ENCODE measurements around the gene SERPINA4. TPM values are rescaled to one million over a fixed set of nuclear protein-coding genes. Genes with fewer than 3 reads are reported as not detected.

Gene SERPINA4
- total RNA-seq, 3 donors from 2014 or later (not counting 1 experiment from before 2014, with no cell fraction given): not detected

DNA sequence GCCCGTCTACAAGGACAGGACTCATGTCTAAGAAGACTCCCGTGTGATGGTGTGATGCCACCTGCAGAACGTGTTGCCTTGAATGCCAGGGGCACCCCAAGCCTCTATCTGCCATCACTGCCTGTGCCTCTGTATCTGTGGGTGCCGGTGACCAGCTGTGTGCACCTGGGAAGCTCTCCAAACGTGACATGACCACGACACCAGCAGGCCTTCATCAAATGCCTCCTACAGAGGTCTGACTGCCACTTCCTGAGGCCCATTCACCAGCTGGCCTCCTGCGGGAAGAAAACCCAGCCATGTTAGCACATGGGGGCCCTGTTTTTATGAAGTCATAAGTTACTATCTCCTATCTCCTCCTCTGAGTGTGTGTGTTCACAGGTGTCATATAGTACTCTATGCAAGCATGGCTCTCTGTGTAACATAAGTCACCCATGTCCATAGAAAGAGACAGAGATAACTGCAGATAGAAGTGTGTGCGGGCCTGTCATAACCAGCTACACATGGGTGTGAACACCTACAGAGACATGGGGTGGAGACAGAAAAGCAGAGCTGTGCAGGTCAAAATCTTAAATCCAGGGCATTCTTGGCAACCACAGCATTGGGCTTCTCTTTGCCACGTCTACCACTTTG, 18.3 kb upstream of the SERPINA4 start:
- peaks cover 2% of the 10 kb centered on the region for H3K27me3 ChIP-seq (ENCODE audit: control insufficient read depth, insufficient read depth, low read length)
- no peaks in the 10 kb centered on the region for H3K4me1 ChIP-seq (ENCODE audit: control insufficient read depth, insufficient read depth, low read length)
- H3K9me3 ChIP-seq (ENCODE audit: control insufficient read depth, insufficient read depth, low read length): no peaks in the 10 kb centered on the region
- H3K36me3 Mint-ChIP-seq: no peaks in the 10 kb centered on the region
- no peak overlapping the region for H3K27ac ChIP-seq (ENCODE audit: low read length)
- H3K9me3 Mint-ChIP-seq: no peaks in the 10 kb centered on the region
- ATAC-seq: no peak
- no peak overlapping the region for H3K4me3 ChIP-seq (ENCODE audit: low read length)
- no peak for DNase-seq
- no peaks in the 10 kb centered on the region for H3K36me3 ChIP-seq (ENCODE audit: control insufficient read depth, insufficient read depth, low read length)
- no peak overlapping the region for H3K4me3 Mint-ChIP-seq
- TF ChIP-seq, protein P1, sequence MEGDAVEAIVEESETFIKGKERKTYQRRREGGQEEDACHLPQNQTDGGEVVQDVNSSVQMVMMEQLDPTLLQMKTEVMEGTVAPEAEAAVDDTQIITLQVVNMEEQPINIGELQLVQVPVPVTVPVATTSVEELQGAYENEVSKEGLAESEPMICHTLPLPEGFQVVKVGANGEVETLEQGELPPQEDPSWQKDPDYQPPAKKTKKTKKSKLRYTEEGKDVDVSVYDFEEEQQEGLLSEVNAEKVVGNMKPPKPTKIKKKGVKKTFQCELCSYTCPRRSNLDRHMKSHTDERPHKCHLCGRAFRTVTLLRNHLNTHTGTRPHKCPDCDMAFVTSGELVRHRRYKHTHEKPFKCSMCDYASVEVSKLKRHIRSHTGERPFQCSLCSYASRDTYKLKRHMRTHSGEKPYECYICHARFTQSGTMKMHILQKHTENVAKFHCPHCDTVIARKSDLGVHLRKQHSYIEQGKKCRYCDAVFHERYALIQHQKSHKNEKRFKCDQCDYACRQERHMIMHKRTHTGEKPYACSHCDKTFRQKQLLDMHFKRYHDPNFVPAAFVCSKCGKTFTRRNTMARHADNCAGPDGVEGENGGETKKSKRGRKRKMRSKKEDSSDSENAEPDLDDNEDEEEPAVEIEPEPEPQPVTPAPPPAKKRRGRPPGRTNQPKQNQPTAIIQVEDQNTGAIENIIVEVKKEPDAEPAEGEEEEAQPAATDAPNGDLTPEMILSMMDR (IDR thresholded peaks at IDR 0.05): no peak
- intact Hi-C loops (cut with micrococcal nuclease): no loop called here
- no peaks in the 10 kb centered on the region for H3K4me1 Mint-ChIP-seq
- H3K27me3 Mint-ChIP-seq (ENCODE audit: low read depth in 2 of 2): peaks cover 7 to 29% of the 10 kb centered on the region in 2 donors
- no peak overlapping the region for H3K27ac Mint-ChIP-seq
- 69% methylated on average over 9 of the region's 9 CpGs for WGBS (ENCODE audit: insufficient coverage)

DNA sequence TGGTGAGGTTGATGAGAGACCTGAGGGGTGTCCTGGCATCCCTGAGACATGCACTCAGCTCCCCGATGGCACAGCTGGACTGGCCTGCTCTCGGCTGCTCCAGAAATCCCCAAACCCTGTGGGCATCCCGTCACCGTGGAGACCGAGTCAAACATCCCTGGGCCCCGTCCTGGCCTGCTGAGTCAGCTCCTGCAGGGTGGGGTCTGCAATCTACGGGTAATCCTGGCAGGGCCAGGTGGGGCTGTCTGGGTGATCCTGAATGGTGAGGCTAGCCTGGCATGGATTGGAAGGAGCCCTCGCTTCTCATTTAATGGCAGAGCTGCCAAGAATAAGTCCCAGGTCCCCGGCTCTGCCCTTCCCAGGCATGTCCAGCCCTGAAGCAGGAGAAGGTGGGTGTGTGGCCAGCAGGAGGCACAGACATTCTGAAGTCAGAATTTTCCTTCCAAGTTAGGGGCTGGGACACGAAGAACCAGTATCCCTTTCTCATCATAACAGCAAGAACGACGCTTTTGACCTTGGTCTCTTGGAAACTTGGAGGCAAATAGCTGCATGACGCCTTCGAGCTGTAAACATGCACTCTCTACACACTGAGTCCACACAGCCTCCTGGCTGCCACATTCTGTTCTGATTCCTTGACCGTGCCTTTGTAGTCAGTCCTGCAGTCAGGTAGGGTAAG, 17.7 kb upstream of the SERPINA4 start:
- H3K27ac ChIP-seq (ENCODE audit: low read length): no peak overlapping the region
- no peaks in the 10 kb centered on the region for H3K4me1 Mint-ChIP-seq
- no peaks in the 10 kb centered on the region for H3K36me3 Mint-ChIP-seq
- no peaks in the 10 kb centered on the region for H3K4me1 ChIP-seq (ENCODE audit: control insufficient read depth, insufficient read depth, low read length)
- no peaks in the 10 kb centered on the region for H3K27me3 ChIP-seq (ENCODE audit: control insufficient read depth, insufficient read depth, low read length)
- intact Hi-C loops (cut with micrococcal nuclease): no loop called here
- no peaks in the 10 kb centered on the region for H3K36me3 ChIP-seq (ENCODE audit: control insufficient read depth, insufficient read depth, low read length)
- H3K9me3 ChIP-seq (ENCODE audit: control insufficient read depth, insufficient read depth, low read length): no peaks in the 10 kb centered on the region
- H3K9me3 Mint-ChIP-seq: no peaks in the 10 kb centered on the region
- no peak overlapping the region for H3K4me3 ChIP-seq (ENCODE audit: low read length)
- 82% methylated on average over 15 of the region's 15 CpGs for WGBS (ENCODE audit: insufficient coverage)
- TF ChIP-seq, protein P1 (IDR thresholded peaks at IDR 0.05): no peak
- peaks cover 3 to 22% of the 10 kb centered on the region in 2 donors for H3K27me3 Mint-ChIP-seq (ENCODE audit: low read depth in 2 of 2)
- H3K27ac Mint-ChIP-seq: no peak overlapping the region
- H3K4me3 Mint-ChIP-seq: no peak overlapping the region
- DNase-seq (no peak), ATAC-seq (no peak)

- Histone ChIP-seq H3K27ac (ENCODE audit: low read length) (no peak overlapping the region), H3K36me3 (ENCODE audit: control insufficient read depth, insufficient read depth, low read length) (no peaks in the 10 kb centered on the region), H3K4me1 (ENCODE audit: control insufficient read depth, insufficient read depth, low read length) (no peaks in the 10 kb centered on the region), H3K9me3 (ENCODE audit: control insufficient read depth, insufficient read depth, low read length) (no peaks in the 10 kb centered on the region), H3K27me3 (ENCODE audit: control insufficient read depth, insufficient read depth, low read length) (peaks cover 4% of the 10 kb centered on the region), H3K4me3 (ENCODE audit: low read length) (no peak overlapping the region)
- TF ChIP-seq, protein P1 (IDR thresholded peaks at IDR 0.05): no peak
- ATAC-seq (no peak), DNase-seq (no peak)
- WGBS (ENCODE audit: insufficient coverage): 68% methylated on average over 6 of the region's 7 CpGs
- Mint-ChIP-seq H3K27me3 (ENCODE audit: low read depth in 2 of 2) (peaks cover 3 to 11% of the 10 kb centered on the region in 2 donors), H3K27ac (no peak overlapping the region), H3K36me3 (no peaks in the 10 kb centered on the region), H3K9me3 (no peaks in the 10 kb centered on the region), H3K4me1 (no peaks in the 10 kb centered on the region), H3K4me3 (no peak overlapping the region)
- intact Hi-C loops (cut with micrococcal nuclease): no loop called here
These were observed 16.5 kb upstream of the SERPINA4 start for GRCh38 chr14:94544726-94545125.

Data from natural killer cell (primary cell).